NCI-H1048 (cell line): ENCODE results near the gene SNX19.
"Not testable (repeated sequence)": the region's sequence is repeated elsewhere in the genome, so short reads cannot be mapped to it uniquely, and the experiment has no call there.

Experiments
- DNase-seq: peaks from one replicate; lab custom pipeline; 2025; lab: John Stamatoyannopoulos, UW

Gene SNX19, protein sequence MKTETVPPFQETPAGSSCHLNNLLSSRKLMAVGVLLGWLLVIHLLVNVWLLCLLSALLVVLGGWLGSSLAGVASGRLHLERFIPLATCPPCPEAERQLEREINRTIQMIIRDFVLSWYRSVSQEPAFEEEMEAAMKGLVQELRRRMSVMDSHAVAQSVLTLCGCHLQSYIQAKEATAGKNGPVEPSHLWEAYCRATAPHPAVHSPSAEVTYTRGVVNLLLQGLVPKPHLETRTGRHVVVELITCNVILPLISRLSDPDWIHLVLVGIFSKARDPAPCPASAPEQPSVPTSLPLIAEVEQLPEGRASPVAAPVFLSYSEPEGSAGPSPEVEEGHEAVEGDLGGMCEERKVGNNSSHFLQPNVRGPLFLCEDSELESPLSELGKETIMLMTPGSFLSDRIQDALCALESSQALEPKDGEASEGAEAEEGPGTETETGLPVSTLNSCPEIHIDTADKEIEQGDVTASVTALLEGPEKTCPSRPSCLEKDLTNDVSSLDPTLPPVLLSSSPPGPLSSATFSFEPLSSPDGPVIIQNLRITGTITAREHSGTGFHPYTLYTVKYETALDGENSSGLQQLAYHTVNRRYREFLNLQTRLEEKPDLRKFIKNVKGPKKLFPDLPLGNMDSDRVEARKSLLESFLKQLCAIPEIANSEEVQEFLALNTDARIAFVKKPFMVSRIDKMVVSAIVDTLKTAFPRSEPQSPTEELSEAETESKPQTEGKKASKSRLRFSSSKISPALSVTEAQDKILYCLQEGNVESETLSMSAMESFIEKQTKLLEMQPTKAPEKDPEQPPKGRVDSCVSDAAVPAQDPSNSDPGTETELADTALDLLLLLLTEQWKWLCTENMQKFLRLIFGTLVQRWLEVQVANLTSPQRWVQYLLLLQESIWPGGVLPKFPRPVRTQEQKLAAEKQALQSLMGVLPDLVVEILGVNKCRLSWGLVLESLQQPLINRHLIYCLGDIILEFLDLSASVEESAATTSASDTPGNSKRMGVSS

DNA sequence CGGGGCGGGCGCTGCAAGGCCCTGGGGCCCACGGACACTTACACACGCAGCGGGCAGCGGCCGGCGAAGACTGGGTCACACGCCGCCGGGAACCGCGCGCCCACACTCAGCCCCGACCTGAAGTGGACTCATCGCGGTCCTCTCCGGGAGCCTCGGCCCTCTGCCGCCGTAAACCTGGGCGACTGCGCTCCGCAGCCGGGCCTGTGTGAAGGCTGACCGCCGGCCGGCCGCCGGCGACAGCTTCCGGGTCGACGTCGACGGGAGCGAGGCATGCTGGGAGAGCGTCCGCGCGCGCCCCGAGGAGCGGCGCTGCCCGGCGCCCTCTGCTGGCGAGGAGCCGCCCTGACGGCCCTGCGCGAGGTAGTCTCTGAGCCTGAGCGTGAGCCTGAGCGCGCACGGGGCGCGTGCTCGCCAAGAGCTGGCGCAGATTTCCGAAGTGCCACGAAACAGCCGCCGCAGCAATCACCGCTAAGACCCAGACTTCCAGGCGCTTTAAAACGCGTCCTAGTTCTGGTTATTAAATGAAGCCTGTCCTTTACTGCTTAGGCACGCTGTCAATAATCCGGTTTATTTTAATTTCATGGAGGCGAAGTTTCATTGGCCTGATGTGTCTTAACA, at the start of gene SNX19:
Gene SNX19, minus strand, starts transcription at position 242 of the 618 bp plus-strand sequence. CDS start 540 bp downstream, outside the sequence.
- DNase-seq: peak; percentile 68

DNA sequence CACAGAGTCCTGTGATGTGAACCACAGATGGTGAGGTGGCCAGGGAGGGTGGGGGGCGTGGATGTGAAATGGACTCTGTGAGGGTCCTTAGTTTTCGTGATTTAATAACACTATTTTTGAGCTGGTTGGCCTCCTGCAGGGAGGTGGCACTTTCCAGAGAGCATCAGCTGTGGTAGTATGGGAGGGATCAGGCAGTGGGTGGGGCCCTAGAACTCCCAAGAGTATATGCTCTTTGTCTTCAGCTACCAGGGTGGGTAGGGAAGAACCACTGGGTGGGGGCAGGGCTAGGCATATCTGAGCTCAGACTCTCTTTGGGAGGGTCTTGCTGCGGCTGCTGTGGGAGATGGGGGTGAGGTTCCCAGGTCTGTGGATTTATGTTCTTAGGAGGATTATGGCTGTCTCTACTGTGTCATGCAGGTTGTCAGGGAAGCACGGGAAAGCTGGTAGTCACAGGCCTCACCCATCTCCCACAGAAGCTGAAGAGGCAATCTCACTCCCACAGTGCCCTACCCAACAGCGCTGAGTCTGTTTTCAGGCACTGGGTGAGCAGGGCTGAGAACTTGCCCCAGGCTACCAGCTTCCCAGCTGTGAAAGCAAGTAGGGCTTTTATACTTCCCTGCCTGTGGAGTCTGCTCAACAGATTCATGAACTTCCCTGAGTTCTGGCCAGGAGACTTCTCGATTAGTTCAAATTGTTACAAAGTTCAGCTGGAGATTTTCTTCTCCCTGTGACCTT, 47.9 kb upstream of the SNX19 start:
- no peak for DNase-seq

DNA sequence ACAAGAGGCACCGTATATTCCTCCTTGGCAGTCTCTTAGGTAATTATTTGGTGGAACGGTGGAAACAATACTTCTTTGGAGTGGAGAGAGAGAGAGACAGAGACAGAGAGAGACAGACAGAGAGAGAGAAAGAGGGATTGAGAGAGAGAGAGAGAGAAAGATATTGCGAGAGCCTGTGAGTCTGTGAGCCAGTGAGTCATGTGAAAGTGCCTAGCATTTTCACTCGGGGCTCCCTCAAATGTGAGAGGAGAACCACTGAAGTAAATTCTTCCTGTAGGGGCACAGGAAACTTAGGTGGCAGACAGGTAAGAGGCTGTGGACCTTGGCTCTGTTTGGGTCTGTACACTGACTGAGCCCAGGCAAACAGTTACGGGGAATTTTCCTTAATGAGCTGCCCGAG, 31.6 kb upstream of the SNX19 start:
- DNase-seq: no peak

DNA sequence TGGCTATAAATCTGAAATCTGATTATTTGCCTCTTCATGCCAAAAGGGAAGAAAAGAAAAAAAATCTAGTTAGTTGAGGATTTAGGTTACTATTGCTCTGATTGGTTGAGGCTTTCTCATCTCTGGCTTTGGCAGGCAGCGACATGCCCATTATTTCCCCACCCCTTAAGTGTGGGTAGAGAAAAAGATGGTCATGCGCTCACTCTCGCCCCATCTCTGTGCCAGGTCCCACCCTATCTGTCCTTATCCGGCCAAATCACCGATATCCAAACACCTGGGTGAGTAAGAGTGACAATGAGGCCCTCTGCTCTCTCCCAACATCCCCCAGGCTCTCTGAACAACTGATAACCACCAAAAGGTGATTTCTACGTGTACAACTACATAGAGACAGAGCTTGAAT, 31.2 kb upstream of the SNX19 start:
- no peak for DNase-seq

DNA sequence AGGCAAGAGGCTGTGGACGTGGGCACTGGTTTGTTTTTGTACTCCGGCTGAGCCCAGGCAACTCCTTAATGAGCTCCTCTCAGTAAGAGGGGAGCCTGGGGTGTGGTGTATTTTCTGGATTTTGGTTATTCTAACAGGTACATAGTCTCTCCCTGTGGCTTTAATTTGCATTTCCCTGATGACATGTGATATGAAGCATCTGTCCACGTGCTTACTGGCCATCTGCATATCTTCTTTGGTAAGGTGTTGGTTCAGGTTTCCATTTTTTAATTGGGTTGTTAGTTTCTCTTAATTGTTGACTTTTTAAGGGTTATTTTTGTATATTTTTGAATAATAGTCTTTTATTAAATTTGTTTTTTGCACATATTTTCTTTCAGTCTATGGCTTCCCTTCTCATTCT, 30.8 kb upstream of the SNX19 start:
- no peak for DNase-seq

DNA sequence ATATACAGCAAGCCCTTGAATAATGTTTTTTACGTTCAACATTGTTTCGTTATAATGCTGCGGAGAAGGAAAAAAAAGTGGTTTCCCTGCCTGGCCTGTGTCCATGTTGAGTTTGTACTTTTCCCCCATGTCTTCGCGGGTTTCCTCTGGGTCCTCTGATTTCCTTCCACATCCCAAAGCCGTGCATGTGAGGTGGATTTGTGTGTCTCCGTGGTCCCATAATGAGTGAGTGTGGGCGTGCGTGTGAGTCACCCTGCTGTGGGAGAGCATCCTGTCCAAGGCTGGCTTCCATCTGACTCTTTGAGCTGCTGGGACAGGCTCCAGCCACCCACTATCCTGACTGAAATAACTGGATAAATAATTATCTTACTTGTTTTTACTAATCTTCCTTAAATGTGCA, 29.6 kb upstream of the SNX19 start:
- no peak for DNase-seq

DNA sequence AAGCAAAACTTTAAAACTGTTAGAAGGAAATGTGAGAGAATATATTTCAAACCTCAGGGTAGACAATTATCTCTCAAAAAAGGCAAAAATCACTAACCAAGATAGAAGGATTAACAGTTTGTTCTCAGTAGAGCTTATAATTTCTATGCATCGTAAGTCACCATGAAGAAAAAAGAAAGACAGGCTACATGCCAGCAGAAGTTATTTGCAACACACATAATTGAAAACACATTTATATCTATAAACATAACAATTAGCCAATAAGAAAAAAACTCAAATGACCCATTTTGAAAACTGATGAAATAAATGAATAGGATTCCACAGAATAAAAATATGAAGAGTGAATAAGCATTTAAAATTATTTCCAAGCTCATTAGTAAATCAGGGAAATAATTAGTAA, 24.4 kb upstream of the SNX19 start:
- DNase-seq: no peak

DNA sequence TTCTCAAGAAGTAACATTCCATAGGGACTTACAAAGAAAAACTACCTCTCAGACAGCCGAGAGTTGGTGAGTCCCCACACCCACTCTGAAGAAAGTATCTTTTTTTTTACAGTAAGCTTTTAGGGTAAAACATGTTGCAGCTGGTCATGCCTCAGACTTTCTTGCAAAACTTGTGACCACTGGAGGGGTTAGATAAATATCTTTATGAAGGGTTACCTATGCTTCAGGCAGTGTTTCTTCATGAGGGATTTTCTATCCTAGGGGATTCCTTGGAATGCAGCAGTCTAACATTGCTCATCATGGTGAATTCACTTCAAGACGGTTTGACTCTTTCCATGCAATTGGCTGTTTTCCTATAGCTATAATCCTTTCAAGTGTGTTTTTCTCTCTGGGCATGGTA, 20.8 kb upstream of the SNX19 start:
- no peak for DNase-seq

DNA sequence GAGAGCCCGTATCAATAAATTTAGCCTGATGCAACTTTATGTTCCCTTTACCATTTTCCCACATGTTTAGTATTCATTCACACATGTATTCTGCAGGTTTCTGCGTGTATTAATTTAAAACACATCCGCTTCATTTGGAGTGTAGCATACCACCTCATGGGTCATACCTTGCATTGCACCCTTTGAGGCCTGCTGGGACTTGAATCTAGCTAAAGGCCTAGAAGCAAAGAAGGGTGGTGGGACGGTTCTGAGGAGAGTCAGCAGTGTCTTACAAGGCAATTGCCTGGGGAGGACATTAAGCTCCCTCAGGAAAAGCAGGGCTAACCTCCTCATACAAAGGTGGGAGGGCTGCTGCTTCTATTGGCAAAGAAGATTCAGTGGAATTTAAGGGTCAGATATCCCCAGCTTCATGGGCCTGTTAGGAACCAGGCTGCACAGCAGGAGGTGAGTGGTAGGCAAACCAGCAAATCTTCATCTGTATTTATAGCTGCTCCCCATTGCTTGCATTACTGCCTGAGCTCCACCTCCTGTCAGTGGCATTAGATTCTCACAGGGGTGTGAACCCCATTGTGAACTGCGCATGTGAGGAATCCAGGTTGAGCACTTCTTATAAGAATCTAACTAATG, 15.9 kb upstream of the SNX19 start:
- DNase-seq: no peak

DNA sequence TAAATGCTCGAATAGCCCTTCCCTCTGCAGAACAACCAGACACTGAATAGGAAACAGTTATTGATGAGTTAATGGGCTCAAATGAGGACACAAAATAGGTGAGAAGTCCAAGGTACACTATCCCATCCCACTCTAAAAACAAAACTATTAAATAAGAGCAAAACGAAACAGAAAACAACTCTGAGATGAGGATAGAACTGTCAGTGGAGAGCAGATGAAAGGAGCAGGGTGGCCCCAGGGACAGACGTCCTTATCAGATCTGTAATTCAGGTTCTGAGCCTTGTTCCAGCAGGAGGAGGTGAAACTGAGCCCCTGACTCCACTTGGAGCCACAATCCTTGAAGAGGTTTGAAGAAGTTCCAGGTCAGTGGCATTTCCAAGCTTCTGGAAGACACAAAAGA, 8.5 kb upstream of the SNX19 start:
- no peak for DNase-seq

DNA sequence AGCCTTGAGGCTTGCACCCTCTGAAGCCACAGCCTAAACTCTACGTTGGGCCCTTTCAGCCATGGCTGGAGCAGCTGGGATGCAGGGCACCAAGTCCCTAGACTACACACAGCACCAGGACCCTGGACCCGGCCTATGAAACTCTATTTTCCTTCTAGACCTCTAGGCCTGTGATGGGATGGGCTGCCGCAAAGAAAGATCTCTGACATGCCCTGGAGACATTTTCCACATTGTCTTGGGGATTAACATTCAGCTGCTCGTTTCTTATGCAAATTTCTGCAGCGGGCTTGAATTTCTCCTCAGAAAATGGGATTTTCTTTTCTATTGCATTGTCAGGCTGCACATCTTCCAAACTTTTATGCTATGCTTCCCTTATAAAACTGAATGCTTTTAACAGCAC, 4.3 kb upstream of the SNX19 start:
- DNase-seq: not testable (repeated sequence)

DNA sequence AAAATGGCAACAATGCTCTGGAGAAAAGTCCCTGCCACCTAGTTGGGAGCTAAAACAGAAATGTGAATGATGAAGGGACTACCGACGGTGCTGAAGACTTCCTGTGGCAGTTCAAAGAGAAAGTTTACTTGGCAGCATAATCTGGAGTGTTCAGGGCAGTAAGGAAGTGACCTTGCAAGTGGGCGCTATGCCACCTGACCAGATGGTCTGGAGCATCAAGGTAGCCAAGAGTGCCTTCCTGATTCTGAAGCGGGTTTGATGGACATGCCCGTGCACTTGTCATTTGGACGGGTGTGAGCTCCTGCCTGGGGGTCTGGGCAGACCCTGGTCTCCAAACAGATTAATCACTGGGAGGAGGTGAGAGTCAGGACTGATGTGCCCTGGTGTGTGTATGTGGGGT, 1.8 kb upstream of the SNX19 start:
- no peak for DNase-seq

DNA sequence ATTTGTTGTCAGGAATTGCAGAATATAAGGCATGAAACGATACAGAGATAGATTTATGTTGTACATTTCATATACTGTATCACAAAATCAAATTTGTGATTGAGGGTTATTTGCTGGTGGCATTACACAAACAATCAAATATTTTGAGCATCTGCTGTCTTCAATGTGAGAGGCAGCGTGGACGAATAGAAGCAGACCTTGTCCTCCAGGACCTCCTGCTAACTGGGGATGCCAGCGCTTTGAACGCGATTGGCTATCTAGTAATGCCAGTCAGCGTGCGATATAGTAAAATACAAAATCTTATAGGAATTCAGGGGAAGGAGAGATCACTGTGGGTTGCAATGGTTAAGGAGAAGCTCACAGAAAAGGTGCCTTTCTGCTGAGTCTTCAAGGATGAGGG, 631 bp upstream of the SNX19 start:
- no peak for DNase-seq

DNA sequence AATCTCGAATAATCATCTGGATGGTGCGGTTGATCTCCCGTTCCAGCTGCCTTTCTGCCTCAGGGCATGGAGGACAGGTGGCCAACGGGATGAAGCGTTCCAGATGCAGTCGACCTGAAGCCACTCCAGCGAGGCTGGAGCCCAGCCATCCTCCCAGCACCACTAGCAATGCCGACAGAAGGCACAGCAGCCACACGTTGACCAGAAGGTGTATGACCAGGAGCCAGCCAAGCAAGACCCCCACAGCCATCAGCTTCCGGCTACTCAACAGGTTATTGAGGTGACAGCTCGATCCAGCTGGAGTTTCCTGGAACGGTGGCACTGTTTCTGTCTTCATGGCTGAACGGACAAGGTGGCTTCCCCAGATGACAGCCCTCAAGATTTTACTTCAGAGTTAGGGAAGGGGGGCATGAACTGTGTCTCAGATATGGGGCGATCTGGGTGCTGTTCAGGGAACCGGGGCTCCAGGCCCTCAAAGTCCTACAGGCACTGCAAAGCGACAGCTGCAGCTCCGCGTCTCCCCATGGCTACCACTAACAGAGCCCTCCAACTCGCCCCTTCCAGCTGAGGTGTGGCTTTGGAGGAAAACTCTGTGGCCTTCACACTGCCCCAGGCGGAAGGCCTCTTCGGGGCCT, 559 bp downstream of the SNX19 start:
- DNase-seq: no peak

DNA sequence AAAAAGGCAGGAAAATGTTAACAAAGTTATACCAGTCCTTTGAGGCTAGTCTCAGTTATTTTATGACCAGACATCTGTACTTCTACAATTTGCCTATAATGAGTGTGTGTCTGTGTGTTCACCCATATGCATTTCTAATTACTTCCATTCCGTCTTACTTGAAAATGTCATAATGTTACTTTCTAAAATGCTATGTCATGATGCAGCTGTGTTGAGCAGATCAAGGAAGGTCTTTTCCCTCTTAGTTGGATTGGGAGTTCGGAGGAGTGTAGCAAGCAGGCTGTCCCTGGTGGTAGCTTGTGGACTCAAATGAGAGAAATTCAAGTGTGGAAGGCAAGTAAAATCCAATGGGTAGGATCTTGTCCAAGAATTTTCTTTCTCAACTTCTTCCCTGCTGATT, 3.0 kb downstream of the SNX19 start:
- no peak for DNase-seq

DNA sequence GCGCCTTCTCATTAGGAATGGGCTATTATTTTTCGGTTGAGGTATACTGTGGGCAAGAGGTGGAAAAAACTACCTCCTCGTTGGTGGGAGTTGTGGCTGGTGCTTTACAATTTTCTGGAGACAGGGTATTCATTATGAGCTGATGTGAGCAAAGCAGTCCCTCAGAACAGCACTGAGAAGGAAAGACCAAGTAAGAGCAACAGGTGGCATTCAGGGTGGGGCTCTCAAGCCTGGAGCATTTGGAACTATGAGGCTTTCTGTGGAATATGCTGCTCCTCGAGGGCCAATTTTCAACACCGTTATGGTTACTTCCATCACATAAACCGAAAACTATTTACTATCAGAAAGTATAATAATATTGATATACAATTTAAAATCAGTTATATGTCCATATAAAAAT, 3.7 kb downstream of the SNX19 start:
- DNase-seq: no peak

DNA sequence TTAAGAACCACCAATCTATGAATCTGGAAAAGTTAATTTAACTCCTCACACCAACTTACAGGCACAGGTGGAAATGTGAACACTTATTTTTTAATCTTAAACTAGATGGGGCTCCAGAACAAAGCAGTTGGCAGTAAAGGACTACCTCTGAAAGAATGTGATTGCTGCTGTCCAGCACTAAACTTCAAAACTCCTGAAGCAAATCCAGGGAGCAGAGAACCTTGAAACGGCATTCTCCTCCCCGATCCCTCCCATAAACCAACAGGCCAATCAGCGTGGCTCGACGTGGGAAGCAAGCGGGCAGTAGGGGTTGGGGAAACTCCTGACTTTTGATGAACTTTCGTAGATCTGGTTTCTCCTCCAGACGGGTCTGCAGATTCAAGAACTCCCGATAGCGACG, 5.0 kb downstream of the SNX19 start:
- DNase-seq: no peak

DNA sequence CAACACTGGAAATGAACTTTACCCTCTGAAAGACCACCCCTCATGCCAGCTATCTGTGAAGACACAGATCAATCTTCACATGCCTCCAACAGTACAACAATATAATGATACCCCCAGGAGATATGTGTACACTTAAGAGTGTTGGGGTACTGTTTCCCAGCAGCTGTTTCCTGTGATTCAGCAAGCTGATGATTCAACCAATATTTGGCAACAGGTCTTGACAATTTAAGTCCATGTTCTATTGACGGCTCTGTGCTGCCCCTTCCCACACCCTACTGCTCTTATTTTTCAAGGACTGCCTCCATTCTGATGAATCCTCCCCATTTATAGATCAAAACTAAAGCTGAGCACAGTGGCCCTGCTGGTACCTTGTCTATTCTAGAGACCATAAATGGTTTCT, 6.6 kb downstream of the SNX19 start:
- DNase-seq: no peak

DNA sequence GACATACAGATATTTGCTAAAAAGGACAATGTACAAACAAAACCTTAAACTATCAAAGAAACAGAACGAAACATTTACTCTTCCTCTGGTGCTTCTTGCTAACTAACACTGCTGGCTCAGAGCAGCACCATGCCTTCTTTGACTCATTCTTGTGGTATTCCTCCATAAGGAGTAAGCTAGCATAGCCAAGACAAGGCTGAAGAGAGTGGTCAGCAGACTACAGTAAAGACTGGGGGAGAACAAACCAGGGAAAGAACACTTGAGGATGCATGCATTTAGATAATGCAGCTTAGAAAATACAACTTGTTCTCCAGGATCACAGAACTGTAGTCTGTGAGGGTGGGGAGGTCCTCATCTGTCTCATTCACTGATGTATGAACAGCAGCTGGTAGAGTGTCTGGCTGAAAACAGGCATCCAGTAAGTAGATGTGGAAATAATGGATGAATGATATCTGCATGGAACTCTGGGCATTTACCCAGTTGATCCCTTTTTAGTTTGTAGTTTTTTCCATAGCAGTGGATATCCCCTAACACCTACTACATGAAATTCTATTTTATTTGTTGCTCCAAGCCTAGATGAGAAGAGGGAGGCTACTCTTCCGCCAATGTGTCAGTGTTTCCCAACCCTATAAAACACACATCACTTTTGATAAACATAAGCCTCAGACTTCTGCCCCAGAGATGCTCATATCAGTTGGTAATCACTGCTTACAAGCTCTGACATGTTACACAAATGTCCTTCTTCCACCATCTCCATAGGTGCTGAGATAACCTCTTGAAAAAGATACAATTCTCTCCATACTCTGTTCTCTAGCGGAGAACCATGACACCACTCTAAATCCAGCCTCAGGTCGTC, 7.3 kb downstream of the SNX19 start:
- DNase-seq: no peak

DNA sequence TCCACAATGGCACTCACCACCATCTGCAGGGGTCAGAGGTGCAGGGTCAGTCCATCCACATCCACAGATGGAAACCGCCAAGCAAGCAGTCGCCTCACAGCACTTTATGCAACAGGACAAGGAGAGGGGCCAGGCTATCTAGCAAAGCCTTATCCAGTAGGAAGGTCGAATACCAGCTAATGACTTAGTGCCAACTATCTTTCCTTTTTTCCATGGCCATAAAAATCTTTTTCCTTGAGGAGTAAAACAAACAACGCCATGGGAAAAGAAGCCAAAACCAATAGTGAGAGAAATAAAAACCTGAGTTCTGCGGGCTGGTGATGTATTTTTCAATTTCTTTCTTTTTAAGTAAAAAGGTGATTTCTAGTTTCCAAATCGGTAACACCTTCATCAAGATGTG, 8.2 kb downstream of the SNX19 start:
- no peak for DNase-seq
